WERI-Rb-1 (cell line): ENCODE results near the gene CCR3.

Source experiments
- DNase-seq: peaks from one replicate; pipeline ENCODE4 v3.0.0-alpha.2; 2020
- H3K27ac ChIP-seq: fragments of 250-450 bp; sonication (Bioruptor Pico); 2 replicates; pipeline ENCODE4 v1.5.1; 2020; ENCODE audit warnings: mild to moderate bottlenecking, moderate library complexity
- H3K27me3 ChIP-seq: fragments of 250-450 bp; sonication (Bioruptor Pico); 2 replicates; pipeline ENCODE4 v1.5.1; 2021; ENCODE audit warnings: mild to moderate bottlenecking, low read depth, moderate library complexity; ENCODE audit not compliant: insufficient read depth, severe bottlenecking
- H3K36me3 ChIP-seq: fragments of 250-450 bp; sonication (Bioruptor Pico); 2 replicates; pipeline ENCODE4 v1.5.1; 2020; ENCODE audit warnings: mild to moderate bottlenecking, moderate library complexity
- H3K4me3 ChIP-seq: 2 replicates; pipeline ENCODE4 v1.5.1; 2011; ENCODE audit warnings: low read depth, mild to moderate bottlenecking, control low read depth, low read length
- H3K9me3 ChIP-seq: fragments of 250-450 bp; sonication (Bioruptor Pico); 2 replicates; pipeline ENCODE4 v1.5.1; 2021; ENCODE audit warnings: mild to moderate bottlenecking, moderate library complexity; ENCODE audit not compliant: severe bottlenecking
- CTCF ChIP-seq: IDR thresholded peaks from 2 replicates; pipeline ENCODE4 v1.5.1; 2011; ENCODE audit warnings: low read depth, mild to moderate bottlenecking, control low read depth, inconsistent platforms, low read length

CCR3 gene

GRCh38 chr3:46200211-46200610 lies 42.0 kb upstream of the CCR3 start:
- no peaks in the 10 kb centered on the region for H3K36me3 ChIP-seq
- no peak overlapping the region for H3K4me3 ChIP-seq
- peaks cover 85% of the 10 kb centered on the region for H3K27me3 ChIP-seq
- H3K9me3 ChIP-seq = no peaks in the 10 kb centered on the region
- DNase-seq = no peak
- no peak overlapping the region for H3K27ac ChIP-seq
- TF ChIP-seq CTCF = no peak

GRCh38 chr3:46200790-46201189 lies 41.5 kb upstream of the CCR3 start:
- no peak for TF ChIP-seq CTCF
- H3K27me3 ChIP-seq = peaks cover 91% of the 10 kb centered on the region
- H3K36me3 ChIP-seq = no peaks in the 10 kb centered on the region
- H3K9me3 ChIP-seq = no peaks in the 10 kb centered on the region
- no peak for DNase-seq
- no peak overlapping the region for H3K27ac ChIP-seq
- no peak overlapping the region for H3K4me3 ChIP-seq

- DNase-seq = no peak
- no peak for TF ChIP-seq CTCF
- Histone ChIP-seq H3K4me3 (no peak overlapping the region), H3K9me3 (no peaks in the 10 kb centered on the region), H3K27me3 (peaks cover 89% of the 10 kb centered on the region), H3K36me3 (no peaks in the 10 kb centered on the region), H3K27ac (no peak overlapping the region)
These were observed 39.7 kb upstream of the CCR3 start for GRCh38 chr3:46202535-46202934.

GRCh38 chr3:46203681-46204080 lies 38.6 kb upstream of the CCR3 start:
- no peak overlapping the region for H3K27ac ChIP-seq
- no peak for DNase-seq
- no peaks in the 10 kb centered on the region for H3K36me3 ChIP-seq
- H3K4me3 ChIP-seq = no peak overlapping the region
- no peaks in the 10 kb centered on the region for H3K9me3 ChIP-seq
- peaks cover 89% of the 10 kb centered on the region for H3K27me3 ChIP-seq
- no peak for TF ChIP-seq CTCF

- TF ChIP-seq CTCF = no peak
- Histone ChIP-seq H3K27me3 (peaks cover 88% of the 10 kb centered on the region), H3K4me3 (no peak overlapping the region), H3K9me3 (no peaks in the 10 kb centered on the region), H3K27ac (no peak overlapping the region), H3K36me3 (no peaks in the 10 kb centered on the region)
- DNase-seq = no peak
These were observed 36.8 kb upstream of the CCR3 start for GRCh38 chr3:46205286-46205960.
